SK-N-SH (cell line): ENCODE measurements around the gene APC2.

Experiments
- JUND ChIP-seq: IDR thresholded peaks from 2 replicates; pipeline ENCODE4 v1.4.0; 2012
- MAX ChIP-seq: IDR thresholded peaks from 2 replicates; pipeline ENCODE4 v1.4.0; 2012; ENCODE audit warnings: low read depth
- MEF2A ChIP-seq: IDR thresholded peaks from 2 replicates; pipeline ENCODE4 v1.4.0; 2012; ENCODE audit warnings: low read depth, borderline replicate concordance
- MXI1 ChIP-seq: IDR thresholded peaks from 2 replicates; pipeline ENCODE4 v1.6.1; 2012; ENCODE audit warnings: mild to moderate bottlenecking, low read depth, low read length, improper control_type of control experiment
- SIN3A ChIP-seq: IDR thresholded peaks from 2 replicates; pipeline ENCODE4 v1.6.1; 2012; ENCODE audit warnings: low read depth, mild to moderate bottlenecking, low read length, moderate library complexity, borderline replicate concordance
- TF ChIP-seq, protein P1 (sequence below): fragments of 200-600 bp; sonication (generic); IDR thresholded peaks from 2 replicates; pipeline ENCODE4 v1.6.1; 2017; ENCODE audit warnings: antibody characterized with exemption, mild to moderate bottlenecking, moderate library complexity
- TF ChIP-seq, protein P2 (sequence below): IDR thresholded peaks from 2 replicates; pipeline ENCODE4 v1.4.0; 2012; ENCODE audit warnings: low read depth, borderline replicate concordance

DNA sequence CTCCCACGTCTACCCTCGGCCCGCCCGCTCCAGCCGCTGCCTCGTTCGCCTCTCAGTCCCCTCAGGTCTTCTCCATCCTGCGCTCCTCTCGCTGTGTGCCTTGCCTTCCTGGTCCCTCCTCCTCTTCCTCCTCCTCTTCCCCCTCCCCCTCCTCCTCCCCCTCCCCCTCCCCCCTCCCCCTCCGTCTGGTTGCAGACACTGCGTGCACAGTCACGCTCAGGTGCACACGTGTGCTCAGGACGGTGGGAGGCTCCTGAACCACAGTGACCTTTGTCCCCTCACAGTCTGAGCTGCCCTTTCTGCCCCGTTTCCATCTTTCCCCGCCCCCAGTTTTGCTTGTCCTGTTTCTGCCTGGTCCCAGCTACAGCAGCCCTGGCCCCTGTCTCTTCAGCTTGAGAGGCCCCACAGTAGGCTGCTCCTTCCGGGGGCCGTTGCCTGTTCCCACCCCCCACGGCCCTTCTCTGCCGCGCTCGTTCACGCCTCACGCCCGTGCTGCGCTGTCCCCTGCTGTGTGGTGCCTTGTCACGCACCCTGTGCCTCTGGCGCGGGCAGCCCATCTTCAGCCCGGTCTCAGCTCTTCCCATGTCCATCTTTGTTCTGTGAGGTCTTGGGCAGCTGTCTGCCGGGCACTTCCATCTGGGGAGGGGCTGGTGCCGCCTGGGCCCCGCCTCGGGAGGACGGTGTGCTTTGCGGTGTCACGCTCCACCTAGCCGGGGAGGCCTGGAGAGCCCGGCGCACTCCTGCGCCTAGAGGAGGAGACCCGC lies 25.5 kb upstream of the APC2 start:
- TF ChIP-seq MAX (no peak), MEF2A (no peak), JUND (no peak), SIN3A (no peak), MXI1 (no peak)
- TF ChIP-seq, protein P1, sequence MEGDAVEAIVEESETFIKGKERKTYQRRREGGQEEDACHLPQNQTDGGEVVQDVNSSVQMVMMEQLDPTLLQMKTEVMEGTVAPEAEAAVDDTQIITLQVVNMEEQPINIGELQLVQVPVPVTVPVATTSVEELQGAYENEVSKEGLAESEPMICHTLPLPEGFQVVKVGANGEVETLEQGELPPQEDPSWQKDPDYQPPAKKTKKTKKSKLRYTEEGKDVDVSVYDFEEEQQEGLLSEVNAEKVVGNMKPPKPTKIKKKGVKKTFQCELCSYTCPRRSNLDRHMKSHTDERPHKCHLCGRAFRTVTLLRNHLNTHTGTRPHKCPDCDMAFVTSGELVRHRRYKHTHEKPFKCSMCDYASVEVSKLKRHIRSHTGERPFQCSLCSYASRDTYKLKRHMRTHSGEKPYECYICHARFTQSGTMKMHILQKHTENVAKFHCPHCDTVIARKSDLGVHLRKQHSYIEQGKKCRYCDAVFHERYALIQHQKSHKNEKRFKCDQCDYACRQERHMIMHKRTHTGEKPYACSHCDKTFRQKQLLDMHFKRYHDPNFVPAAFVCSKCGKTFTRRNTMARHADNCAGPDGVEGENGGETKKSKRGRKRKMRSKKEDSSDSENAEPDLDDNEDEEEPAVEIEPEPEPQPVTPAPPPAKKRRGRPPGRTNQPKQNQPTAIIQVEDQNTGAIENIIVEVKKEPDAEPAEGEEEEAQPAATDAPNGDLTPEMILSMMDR: no peak
- TF ChIP-seq, protein P2, sequence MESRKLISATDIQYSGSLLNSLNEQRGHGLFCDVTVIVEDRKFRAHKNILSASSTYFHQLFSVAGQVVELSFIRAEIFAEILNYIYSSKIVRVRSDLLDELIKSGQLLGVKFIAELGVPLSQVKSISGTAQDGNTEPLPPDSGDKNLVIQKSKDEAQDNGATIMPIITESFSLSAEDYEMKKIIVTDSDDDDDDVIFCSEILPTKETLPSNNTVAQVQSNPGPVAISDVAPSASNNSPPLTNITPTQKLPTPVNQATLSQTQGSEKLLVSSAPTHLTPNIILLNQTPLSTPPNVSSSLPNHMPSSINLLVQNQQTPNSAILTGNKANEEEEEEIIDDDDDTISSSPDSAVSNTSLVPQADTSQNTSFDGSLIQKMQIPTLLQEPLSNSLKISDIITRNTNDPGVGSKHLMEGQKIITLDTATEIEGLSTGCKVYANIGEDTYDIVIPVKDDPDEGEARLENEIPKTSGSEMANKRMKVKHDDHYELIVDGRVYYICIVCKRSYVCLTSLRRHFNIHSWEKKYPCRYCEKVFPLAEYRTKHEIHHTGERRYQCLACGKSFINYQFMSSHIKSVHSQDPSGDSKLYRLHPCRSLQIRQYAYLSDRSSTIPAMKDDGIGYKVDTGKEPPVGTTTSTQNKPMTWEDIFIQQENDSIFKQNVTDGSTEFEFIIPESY: no peak
